8988T (cell line): ENCODE data around the gene NDUFB5.

Source experiments
- DNase-seq: peaks from one replicate; pipeline ENCODE4 v3.0.0; 2011

The NDUFB5 gene

GRCh38 chr3:179604321-179605078 lies at the start of gene NDUFB5, which contains the start of gene MRPL47:
Gene NDUFB5 (plus strand): TSS chr3:179604794. CDS start chr3:179604816, 22 bp downstream.
Gene MRPL47 (minus strand): TSS chr3:179604638. CDS start chr3:179604624, 14 bp downstream.
- peak; percentile 65 for DNase-seq

DNA sequence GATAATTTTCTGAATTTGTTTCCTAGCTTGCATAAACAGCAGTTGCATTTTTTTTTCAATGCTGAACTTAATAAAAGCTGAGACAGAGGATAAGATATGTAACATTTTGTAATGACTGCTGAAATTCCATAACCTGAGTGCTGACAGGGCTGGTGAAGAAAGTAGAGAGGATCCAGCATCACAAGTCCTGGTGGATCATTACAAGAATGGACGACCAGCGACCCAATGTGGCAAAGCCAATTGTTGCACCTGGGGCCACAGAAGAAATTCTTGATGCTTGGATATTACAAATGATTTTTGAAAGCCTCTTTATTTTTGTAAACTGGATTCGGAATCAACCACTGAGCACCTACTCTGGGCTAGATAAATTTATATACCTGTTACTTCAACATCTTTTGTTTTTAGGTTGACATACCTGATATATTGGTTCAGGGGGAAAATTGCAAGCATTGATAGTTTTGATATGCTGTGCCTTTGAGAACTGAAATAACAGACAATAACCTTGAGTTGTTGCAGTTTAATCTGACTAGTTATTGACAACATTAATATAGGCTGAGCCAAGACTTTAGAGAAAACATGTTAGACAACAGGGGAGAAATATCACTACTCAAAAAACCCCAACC lies 45.7 kb upstream of the NDUFB5 start:
- DNase-seq = peak; percentile 36

DNA sequence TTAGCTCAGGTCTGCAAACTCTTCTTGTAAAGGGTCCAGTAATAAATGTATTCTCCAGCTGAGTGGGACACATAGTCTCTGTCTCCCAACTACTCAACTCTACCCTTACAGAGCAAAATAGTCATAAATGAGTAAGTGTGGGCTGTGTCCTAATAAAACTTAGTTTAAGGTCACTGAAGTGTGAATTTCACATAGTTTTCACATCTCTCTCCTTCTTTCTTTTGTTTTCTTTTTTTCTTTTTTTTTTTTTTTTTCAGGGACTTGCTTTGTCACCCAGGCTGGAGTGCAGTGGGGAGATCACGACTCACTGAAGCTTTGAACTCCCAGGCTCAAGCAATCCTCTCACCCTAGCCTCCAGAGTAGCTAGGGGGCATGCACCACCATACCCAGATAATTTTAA lies 43.8 kb upstream of the NDUFB5 start:
- no peak for DNase-seq

GRCh38 chr3:179562591-179563270 lies 41.9 kb upstream of the NDUFB5 start, which contains the start of gene ACTL6A:
Gene ACTL6A (plus strand): TSS chr3:179562926. CDS start chr3:179563093, 167 bp downstream.
- peak; percentile 92 for DNase-seq

DNA sequence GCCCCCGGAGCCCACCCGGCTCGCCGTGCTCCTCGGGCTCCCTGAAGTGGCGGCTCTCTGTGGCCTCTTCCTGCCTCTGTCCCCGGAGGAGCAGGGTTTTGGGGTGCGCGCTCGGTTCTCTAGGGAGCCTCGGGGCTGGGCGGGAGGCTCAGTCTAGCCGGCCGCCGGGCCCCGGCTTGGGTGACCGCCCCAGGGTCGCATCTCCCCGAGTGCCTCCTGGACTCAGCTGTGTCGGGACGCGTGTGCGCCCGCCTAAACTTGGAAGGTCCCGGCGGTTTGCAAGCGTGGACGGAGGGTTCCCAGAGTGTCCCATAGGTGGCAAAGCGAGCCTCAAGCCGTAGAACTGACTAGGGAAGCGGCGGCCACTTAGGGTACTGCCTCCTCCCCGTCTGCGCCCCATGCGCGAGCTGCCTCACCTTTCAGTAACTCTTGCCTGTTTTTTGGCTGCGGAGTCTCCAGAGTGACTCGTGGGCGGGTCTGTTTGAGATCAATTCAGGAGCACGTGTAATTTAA lies 41.3 kb upstream of the NDUFB5 start:
- DNase-seq = peak; percentile 45

DNA sequence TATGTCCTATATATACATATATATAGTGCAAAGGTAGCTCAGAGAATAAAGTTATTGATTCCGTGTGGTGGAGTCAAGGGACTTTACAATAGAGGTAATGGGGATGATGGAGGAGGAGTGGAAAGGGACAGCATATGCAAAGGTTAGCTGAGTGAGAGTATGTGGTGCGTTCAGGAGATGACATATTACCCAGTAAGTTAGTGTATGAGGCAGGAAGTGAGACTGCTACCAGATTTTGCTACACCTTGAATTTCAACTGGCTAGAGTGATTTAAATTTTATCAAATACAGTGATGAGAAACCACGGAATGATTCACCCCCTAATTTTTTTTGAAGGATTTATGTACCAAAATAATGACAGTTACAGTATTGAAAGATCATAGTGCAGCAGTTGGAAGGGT lies 39.1 kb upstream of the NDUFB5 start:
- no peak for DNase-seq

DNA sequence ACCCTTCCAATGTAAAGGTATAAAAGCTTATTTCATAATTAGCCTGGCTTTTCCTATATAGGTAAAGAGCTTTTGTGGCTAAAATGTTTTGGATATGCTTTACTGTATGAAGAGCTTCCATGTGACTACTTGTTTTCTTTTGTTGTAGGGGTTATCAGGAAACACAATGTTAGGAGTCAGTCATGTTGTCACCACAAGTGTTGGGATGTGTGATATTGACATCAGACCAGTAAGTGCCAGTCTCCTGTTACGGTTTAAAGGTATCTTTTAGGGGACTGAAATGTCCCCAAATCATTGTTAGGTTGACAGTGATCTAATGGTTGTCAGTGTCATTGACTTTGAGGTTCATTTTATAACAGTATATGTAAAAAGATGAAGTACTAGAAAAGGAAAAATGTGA lies 23.6 kb upstream of the NDUFB5 start:
- no peak for DNase-seq

DNA sequence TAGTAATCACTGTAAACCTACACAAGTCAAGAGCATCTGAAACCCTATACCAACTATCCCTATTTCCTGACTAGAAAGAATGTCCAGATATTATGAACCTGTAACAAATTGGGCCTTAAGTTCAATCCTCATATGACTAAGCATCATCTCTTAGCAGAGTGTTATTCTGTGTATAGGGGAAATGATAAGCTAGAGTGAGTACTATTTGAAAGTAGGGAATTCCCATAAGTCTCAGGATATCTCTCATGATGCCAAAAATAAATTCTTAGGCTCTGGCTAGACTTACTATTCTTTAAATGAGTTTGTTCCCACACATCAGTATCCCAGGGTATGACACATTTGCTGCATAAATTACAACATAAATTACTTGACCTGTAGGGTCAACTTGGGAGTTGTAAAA lies 15.5 kb upstream of the NDUFB5 start:
- no peak for DNase-seq

DNA sequence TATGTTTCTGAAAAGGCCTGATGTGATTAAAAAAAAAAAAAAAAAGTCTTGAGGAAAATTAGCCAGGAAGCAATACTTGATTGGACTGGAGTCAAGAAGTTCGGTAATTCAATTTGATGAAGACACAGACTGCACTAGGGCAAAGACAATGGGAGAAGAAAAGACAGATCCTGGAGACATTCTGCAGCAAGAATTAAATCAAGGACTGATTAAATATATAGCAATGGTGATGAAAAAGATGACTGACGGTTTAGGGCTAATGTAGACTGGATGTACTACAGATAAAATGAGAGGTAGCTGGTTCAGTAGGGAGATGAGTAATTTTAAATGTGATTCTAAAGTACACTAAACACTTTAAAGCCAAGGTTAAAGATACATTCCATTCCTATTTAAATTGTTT lies 13.9 kb upstream of the NDUFB5 start:
- no peak for DNase-seq

DNA sequence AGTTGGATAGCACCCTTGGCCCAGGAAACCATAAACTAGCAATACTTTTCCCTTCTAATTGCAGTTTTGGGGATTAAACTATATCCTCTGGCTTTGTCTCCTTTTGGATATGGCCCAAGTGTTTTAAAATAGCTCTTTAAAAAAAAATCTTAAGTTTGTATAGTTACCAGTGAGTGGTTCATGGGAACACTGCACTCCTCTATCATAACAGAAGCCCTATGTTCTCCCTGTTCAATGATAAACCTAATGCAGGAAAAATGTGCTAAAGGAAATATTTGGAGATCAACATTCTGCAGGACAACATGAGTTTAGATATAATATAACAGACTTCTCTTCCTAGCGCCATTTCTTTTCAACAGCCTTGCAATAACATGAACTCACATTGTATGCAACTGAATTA lies 13.3 kb upstream of the NDUFB5 start:
- DNase-seq = no peak

DNA sequence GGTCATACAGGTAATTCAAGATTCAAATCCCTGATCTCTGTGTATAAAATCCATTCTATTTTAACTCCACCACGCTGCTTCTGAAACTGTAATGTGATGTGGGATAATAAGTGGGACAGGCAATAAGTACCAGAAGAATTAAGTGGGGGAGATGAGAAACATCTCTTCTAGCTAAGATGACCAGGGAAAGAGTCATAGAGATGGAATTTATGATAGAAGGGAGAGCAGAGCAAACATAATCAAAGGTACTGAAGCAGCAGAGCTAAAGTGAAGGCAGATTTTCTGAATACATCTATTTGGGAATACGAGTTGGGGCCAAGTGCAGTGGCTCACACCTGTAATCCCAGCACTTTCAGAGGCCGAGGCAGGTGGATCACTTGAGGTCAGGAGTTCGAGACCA lies 5.1 kb upstream of the NDUFB5 start:
- DNase-seq = no peak

DNA sequence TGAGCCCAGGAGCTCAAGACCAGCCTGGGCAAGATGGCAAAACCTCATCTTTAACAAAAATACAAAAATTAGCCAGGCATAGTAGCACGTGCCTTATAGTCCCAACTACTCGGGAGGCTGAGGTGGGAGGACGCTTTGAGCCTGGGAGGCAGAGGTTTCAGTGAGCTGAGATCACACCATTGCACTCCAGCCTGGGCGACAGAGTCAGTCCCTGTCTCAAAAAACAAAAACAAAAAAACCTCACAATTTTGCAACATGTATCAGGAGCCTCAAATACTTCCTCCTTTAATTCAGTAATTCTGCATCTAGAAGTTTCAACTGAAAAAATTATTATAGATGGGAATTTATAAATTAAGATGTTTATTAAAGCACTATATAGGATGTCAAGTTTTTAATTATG lies 1.3 kb upstream of the NDUFB5 start:
- no peak for DNase-seq

DNA sequence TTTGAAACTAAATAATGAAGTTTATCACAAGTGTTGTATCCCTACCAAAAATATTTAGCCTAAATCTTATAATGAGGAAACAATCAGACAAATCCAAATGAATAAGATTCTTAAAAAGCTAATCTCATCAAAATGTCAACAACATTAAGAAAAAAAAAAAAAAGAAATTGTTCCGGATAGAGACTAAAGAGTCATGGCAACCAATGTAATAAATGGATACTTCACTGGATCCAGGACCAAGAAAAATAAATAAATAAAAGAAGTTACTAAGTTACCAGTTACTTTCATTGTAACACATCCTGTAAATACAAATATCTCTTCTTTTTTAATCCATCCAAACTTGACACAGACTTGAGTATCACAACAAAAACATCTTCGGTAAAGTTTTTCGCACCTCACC lies 763 bp upstream of the NDUFB5 start:
- DNase-seq = no peak

GRCh38 chr3:179606534-179607085 lies 2.0 kb downstream of the NDUFB5 start:
- DNase-seq = no peak

DNA sequence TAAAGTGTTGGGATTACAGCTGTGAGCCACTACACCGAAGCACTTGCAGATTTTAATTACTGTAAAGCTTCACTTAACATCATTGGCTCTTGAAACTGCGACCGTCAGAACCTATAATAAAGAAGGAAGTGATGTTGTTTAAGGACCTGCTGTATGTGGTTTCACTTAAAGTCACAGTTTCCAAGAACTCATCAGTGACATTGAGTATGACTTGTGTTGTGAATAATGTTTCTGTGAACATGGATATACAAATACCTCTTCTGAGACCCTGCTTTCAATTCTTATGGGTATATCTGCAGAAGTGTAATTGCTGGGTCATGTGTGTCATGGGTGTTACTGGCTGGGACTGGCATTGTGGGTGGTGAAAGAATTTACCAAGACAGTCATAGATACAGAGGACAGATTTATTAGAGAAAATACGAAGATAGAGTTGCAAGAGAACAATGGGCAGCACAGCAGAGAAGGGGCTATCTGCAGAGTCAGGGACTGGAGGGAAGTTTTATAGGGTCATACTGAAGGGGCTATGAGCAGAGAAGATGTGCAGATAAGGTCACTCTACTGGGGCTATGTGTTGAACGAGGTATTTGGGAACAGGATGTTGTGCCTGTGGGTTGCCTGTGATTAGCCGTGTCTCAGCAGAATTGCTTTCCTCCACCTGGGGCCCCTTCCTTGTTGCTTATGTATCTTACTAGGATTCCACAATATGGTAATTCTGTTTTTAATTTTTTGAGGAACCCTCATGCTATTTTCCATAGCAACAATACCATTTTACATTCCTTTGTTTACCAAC lies 4.5 kb downstream of the NDUFB5 start:
- no peak for DNase-seq

DNA sequence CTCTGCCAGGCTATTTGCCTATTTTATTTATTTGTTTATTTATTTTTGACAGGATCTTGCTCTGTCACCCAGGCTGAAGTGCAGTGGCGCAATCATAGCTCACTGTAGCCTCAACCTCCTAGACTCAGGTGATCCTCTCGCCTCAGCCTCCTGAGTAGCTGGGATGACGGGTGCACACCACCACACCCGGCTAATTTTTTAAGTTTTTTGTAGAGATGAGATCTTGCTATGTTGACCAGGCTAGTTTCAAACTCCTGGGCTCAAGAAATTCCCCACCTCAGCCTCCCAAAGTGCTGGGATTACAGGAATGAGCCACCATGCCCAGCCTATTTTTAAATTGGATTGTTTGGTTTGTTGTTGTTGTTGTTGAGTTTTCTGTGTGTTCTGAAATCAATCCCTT lies 5.5 kb downstream of the NDUFB5 start:
- DNase-seq = no peak

DNA sequence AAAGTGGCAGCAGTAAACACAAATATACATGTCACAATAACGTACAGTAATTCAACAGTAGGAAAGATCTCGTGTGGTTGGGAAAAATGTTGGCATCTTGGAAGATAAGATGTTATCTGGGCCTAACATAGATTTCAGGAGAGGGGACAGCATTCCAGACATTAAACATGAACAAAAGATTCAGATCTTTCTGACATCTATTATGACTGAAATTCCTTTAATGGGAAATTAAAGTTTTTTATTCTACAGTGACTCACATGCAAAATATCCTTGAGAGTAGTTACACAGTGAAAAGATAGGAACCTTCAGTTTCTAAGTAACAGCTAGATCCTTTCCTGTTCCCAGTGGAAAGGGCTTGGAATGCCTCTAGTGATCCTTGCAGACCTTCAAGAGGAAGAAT lies 9.2 kb downstream of the NDUFB5 start:
- no peak for DNase-seq

- no peak for DNase-seq
Measured at GRCh38 chr3:179615458-179616173, 11.0 kb downstream of the NDUFB5 start.

DNA sequence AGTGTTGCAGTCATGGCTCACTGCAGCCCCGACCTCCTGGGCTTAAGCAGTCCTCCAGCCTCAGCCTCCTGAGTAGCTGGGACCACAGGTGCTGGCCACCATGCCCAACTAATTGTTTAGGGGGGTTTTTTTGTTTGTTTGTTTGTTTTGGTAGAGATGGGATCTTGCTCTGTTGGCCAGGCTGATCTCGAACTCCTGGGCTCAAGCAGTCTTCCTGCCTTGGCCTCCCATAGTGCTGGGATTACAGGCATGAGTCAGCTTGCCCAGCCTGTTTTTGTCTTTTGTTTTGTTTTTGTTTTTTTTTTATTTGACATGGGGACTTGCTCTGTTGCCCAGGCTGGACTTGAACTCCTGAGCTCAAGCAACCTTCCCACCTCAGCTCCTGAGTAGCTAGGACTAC lies 17.4 kb downstream of the NDUFB5 start:
- no peak for DNase-seq

DNA sequence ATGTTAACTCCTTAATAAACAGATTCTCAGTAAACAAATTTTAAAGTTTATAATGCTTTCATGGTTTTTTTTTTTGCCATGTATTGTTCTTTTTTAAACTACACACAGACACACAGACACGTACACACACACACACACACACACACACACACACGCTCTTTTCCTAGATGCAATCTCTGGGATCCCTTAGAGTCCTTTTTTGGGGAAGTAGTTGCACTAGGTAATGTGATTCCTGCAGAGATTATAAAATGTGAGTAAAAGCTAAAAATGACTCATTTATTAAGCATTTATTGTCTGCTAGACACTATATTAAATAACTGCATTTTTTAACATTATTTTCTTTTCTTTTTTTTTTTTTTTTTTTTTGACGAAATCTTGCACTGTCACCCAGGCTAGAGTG lies 19.9 kb downstream of the NDUFB5 start:
- no peak for DNase-seq

GRCh38 chr3:179630753-179631451 lies 26.3 kb downstream of the NDUFB5 start:
- no peak for DNase-seq
